ENCODE measurements around the gene DDX39B. TPM values are rescaled to one million over a fixed set of nuclear protein-coding genes. Genes with fewer than 3 reads are reported as not detected.

The DDX39B gene
- total RNA-seq, 1 experiment from 2014 or later = 565 TPM

- no peak for DNase-seq (ENCODE audit: unreplicated experiment)
- H3K27ac Mint-ChIP-seq (ENCODE audit: low read depth, unreplicated experiment) = peak overlapping the region; percentile 57
- BruUV-seq (replicated peaks) = TSS peak; percentile 62
- H3K4me1 Mint-ChIP-seq (ENCODE audit: insufficient read depth, unreplicated experiment) = peaks cover 18% of the 10 kb centered on the region
- TF ChIP-seq CTCF (IDR thresholded peaks at IDR 0.05; ENCODE audit: unreplicated experiment) = no peak
- H3K36me3 Mint-ChIP-seq (ENCODE audit: insufficient read depth, unreplicated experiment) = peaks cover 41% of the 10 kb centered on the region
- peak overlapping the region; percentile 75 for H3K4me3 Mint-ChIP-seq (ENCODE audit: unreplicated experiment)
- POLR2A ChIA-PET = interaction anchor here (0.6 to 3.1 kb wide), 26 partner anchors 10 to 1771 kb away, joined by 3 to 18 read pairs (median 4); partner anchors contain the start of genes BAG6, C6orf47 and DXO
- H3K9me3 Mint-ChIP-seq (ENCODE audit: unreplicated experiment) = no peaks in the 10 kb centered on the region
- H3K27me3 Mint-ChIP-seq (ENCODE audit: insufficient read depth, unreplicated experiment) = no peaks in the 10 kb centered on the region
- CTCF ChIA-PET = interaction anchor here (0.6 to 7.6 kb wide), 7 partner anchors 29 to 657 kb away, joined by 3 to 160 read pairs (median 4); no protein-coding TSS in a partner anchor
- intact Hi-C loops (cut with micrococcal nuclease) = loop anchor here (2.0 to 10.0 kb wide), 3 partner anchors 34 to 227 kb away; partner anchors contain the start of genes BAG6, LTB and VWA7
These were observed 6.1 kb upstream of the DDX39B start for GRCh38 chr6:31547727-31548543.

DNA sequence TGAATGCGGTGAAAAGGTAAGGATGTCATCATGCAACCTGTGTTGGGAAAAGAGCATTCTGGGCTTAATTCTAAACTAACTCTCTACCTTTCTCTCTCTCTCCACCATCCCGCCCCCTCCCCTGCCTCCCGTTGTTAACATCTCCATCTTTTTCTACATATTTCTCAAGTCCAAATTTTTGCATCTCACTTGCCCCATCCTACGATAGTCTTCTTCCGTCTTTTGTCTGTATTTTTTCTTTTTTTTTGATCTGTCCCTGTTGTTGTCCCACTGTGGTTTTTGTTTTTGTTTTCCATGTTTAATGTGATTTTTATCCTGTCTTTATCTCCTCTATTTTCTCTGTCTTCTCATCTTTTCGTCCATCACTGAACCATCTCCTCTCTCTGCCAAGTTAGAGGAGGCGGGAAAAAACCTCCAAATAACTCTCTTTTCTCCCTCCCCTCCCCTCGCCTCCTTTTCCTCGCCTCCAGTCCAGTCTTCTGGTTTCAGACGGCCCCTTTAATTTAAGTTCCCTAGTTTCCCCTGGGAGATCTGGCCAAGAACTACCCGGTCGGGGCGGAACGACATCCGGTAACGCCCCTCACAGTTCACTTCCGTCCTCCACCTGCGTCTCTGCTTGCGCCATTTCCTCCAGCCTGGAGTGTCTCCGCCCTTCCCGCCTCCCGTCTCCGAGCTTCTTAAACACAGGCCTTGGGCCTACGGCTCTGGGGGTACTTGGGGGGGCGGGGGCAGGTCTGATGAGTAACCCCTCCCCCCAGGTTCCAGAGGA, 5.3 kb upstream of the DDX39B start, which contains the start of gene NFKBIL1:
TSS of gene NFKBIL1 (plus strand) at position 651 of the 769 bp plus-strand sequence. CDS start at position 738, 87 bp downstream.
- DNase-seq (ENCODE audit: unreplicated experiment) = peak; percentile 96
- Mint-ChIP-seq H3K27me3 (ENCODE audit: insufficient read depth, unreplicated experiment) (no peaks in the 10 kb centered on the region), H3K4me3 (ENCODE audit: unreplicated experiment) (peak within 1 kb of the TSS; percentile 75), H3K36me3 (ENCODE audit: insufficient read depth, unreplicated experiment) (peaks cover 33% of the 10 kb centered on the region), H3K9me3 (ENCODE audit: unreplicated experiment) (no peaks in the 10 kb centered on the region), H3K4me1 (ENCODE audit: insufficient read depth, unreplicated experiment) (peaks cover 18% of the 10 kb centered on the region), H3K27ac (ENCODE audit: low read depth, unreplicated experiment) (peak within 1 kb of the TSS; percentile 57)
- TF ChIP-seq CTCF (IDR thresholded peaks at IDR 0.05; ENCODE audit: unreplicated experiment) = no peak
- BruUV-seq (replicated peaks) = no TSS peak
- intact Hi-C loops (cut with micrococcal nuclease) = loop anchor here (1.0 to 10.0 kb wide), 5 partner anchors 35 to 228 kb away; partner anchors contain the start of genes BAG6, LTB and VWA7
- ChIA-PET CTCF (interaction anchor here (0.6 to 7.6 kb wide), 13 partner anchors 13 to 656 kb away, joined by 3 to 160 read pairs (median 4); partner anchors contain the start of gene MICB), POLR2A (interaction anchor here (0.6 to 3.1 kb wide), 27 partner anchors 9 to 1772 kb away, joined by 3 to 18 read pairs (median 3); partner anchors contain the start of genes BAG6, C6orf47 and HSPA1B)

DNA sequence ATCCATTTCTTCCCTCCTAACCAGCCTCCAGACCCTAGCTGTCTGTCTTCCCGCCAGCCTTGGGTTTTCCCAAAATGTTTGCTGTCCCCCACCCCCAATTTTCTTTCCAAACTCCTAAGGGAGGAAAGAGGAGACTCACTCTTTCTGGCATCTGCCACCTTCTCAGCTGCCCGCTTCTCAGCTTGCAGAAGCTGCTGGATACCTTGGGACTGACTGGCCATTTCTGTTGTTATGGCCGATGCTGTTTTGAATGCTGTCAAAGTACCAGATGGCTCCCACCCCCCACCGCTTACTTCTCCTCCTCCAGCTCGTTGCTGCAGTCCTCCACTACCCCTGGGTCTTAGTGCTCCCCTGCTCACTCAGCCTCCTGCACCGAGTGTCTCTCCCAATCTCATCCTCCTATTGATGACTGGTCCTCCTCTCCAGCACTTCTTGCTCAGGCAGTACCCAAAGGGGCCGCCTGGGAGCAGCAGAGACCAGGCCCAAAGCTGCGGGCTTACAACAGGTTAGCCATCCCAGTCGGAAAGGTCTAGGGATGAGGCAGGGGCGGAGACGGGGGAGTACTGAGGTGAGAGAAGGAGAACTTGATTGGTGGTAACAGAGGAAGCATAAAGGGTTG, 4.6 kb upstream of the DDX39B start, which contains the start of gene ATP6V1G2:
TSS of gene ATP6V1G2 (minus strand) at position 270 of the 619 bp plus-strand sequence. CDS start at position 221, 49 bp downstream.
- POLR2A ChIA-PET = interaction anchor here (0.6 to 3.1 kb wide), 16 partner anchors 10 to 1307 kb away, joined by 3 to 18 read pairs (median 4); partner anchors contain the start of genes BAG6, C6orf47 and HSPA1B
- H3K9me3 Mint-ChIP-seq (ENCODE audit: unreplicated experiment) = no peaks in the 10 kb centered on the region
- peaks cover 18% of the 10 kb centered on the region for H3K4me1 Mint-ChIP-seq (ENCODE audit: insufficient read depth, unreplicated experiment)
- H3K36me3 Mint-ChIP-seq (ENCODE audit: insufficient read depth, unreplicated experiment) = peaks cover 29% of the 10 kb centered on the region
- CTCF ChIA-PET = interaction anchor here (0.5 to 7.6 kb wide), 19 partner anchors 11 to 270 kb away, joined by 3 to 160 read pairs (median 3); partner anchors contain the start of gene MICB
- H3K4me3 Mint-ChIP-seq (ENCODE audit: unreplicated experiment) = peak within 1 kb of the TSS; percentile 75
- peak; percentile 94 for DNase-seq (ENCODE audit: unreplicated experiment)
- BruUV-seq (replicated peaks) = no TSS peak
- peak; percentile 97 for TF ChIP-seq CTCF (IDR thresholded peaks at IDR 0.05; ENCODE audit: unreplicated experiment)
- peak within 1 kb of the TSS; percentile 57 for H3K27ac Mint-ChIP-seq (ENCODE audit: low read depth, unreplicated experiment)
- intact Hi-C loops (cut with micrococcal nuclease) = loop anchor here (1.0 to 10.0 kb wide), 5 partner anchors 36 to 228 kb away; partner anchors contain the start of genes BAG6, LTB and VWA7
- H3K27me3 Mint-ChIP-seq (ENCODE audit: insufficient read depth, unreplicated experiment) = no peaks in the 10 kb centered on the region

All from MCF 10A (cell line).